ENCODE data around the gene OSR1. TPM values are rescaled to one million over a fixed set of nuclear protein-coding genes. Genes with fewer than 3 reads are reported as not detected.

The OSR1 gene
- total RNA-seq, 1 experiment from 2014 or later = 1.3 TPM

DNA sequence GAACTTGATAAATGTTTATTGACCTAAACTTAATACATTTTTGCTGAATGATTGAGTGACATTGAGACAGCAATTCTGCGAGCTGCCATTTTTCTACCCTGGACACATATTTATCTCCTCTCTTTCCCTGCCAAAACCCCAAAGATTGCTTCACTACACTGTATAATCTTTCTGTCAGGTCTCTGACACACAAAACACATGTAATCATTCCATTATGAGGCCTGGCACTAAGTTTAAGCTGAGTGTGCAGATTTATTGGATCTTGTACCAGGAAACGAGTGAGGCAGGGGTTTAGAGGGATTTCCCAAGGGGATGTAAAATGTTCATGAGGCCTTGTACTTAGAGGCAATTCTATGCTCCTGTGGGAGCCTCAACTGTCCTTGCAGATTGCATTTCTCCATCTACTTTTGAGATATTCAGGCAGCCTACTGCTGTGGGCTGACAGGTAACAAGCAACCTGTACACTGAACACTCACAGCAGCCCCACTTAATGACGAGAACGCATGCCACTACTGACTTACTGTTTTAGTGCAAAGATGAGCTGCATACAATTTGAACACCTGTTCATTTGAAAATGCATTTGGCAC is 13.7 kb upstream of the OSR1 start:
- no TSS peak for BruUV-seq (replicated peaks)
- Mint-ChIP-seq H3K9me3 (ENCODE audit: unreplicated experiment) (no peaks in the 10 kb centered on the region), H3K4me3 (ENCODE audit: unreplicated experiment) (no peak overlapping the region), H3K27me3 (ENCODE audit: insufficient read depth, unreplicated experiment) (no peaks in the 10 kb centered on the region), H3K4me1 (ENCODE audit: insufficient read depth, unreplicated experiment) (no peaks in the 10 kb centered on the region), H3K36me3 (ENCODE audit: insufficient read depth, unreplicated experiment) (no peaks in the 10 kb centered on the region), H3K27ac (ENCODE audit: low read depth, unreplicated experiment) (no peak overlapping the region)
- TF ChIP-seq CTCF (IDR thresholded peaks at IDR 0.05; ENCODE audit: unreplicated experiment) = no peak
- POLR2A ChIA-PET = interaction anchor here (0.7 kb wide), 2 partner anchors 295 to 486 kb away, joined by 3 read pairs; no protein-coding TSS in a partner anchor
- intact Hi-C loops (cut with micrococcal nuclease) = loop anchor here (10.0 kb wide), 1 partner anchor 163 kb away; no protein-coding TSS in a partner anchor
- CTCF ChIA-PET = interaction anchor here (0.6 to 7.4 kb wide), 3 partner anchors 9 to 491 kb away, joined by 3 to 69 read pairs (median 3); no protein-coding TSS in a partner anchor
- DNase-seq (ENCODE audit: unreplicated experiment) = no peak

DNA sequence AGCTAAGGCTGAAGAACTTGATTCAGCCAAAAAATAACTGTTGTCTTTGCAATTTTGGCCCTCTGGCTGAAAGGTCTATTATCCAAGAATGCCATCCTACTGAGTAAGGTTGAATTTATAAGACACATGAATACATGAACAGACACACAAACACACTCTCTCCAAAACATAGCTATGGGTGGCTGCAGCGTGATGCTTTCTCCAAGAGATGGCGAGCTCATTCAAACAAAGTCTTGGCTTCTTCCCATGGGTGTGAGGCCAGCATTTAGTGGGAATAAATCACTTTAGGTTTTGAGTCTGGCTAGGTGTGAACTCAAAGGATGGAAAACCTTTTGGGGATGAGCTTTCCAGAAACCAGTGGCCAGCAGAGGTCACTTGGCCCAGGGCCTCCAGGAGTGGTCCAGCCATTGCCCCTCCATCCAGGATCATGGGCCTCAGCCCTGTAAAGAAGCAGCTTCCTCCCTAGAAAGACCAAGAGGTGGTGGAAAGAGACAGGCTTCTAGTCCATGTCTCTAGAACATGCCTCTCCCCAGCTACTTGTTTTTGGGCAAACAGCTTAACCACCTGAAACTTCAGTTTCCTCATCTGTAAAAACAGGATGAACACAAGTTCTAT is 11.0 kb upstream of the OSR1 start:
- BruUV-seq (replicated peaks) = no TSS peak
- Mint-ChIP-seq H3K4me3 (ENCODE audit: unreplicated experiment) (no peak overlapping the region), H3K36me3 (ENCODE audit: insufficient read depth, unreplicated experiment) (no peaks in the 10 kb centered on the region), H3K9me3 (ENCODE audit: unreplicated experiment) (no peaks in the 10 kb centered on the region), H3K4me1 (ENCODE audit: insufficient read depth, unreplicated experiment) (no peaks in the 10 kb centered on the region), H3K27ac (ENCODE audit: low read depth, unreplicated experiment) (no peak overlapping the region), H3K27me3 (ENCODE audit: insufficient read depth, unreplicated experiment) (no peaks in the 10 kb centered on the region)
- TF ChIP-seq CTCF (IDR thresholded peaks at IDR 0.05; ENCODE audit: unreplicated experiment) = peak; percentile 71
- DNase-seq (ENCODE audit: unreplicated experiment) = peak; percentile 70
- ChIA-PET POLR2A (interaction anchor here (0.5 to 1.5 kb wide), 7 partner anchors 238 to 526 kb away, joined by 3 to 6 read pairs (median 3); no protein-coding TSS in a partner anchor), CTCF (interaction anchor here (0.6 to 7.4 kb wide), 33 partner anchors 10 to 850 kb away, joined by 3 to 69 read pairs (median 4); no protein-coding TSS in a partner anchor)
- intact Hi-C loops (cut with micrococcal nuclease) = loop anchor here (1.0 kb wide), 2 partner anchors 298 to 494 kb away; no protein-coding TSS in a partner anchor

GRCh38 chr2:19368760-19369159 is 10.3 kb upstream of the OSR1 start:
- ChIA-PET POLR2A (interaction anchor here (0.5 to 1.5 kb wide), 5 partner anchors 238 to 526 kb away, joined by 3 read pairs; no protein-coding TSS in a partner anchor), CTCF (interaction anchor here (0.6 to 7.4 kb wide), 26 partner anchors 21 to 980 kb away, joined by 3 to 69 read pairs (median 4); no protein-coding TSS in a partner anchor)
- Mint-ChIP-seq H3K27me3 (ENCODE audit: insufficient read depth, unreplicated experiment) (no peaks in the 10 kb centered on the region), H3K4me3 (ENCODE audit: unreplicated experiment) (no peak overlapping the region), H3K4me1 (ENCODE audit: insufficient read depth, unreplicated experiment) (no peaks in the 10 kb centered on the region), H3K9me3 (ENCODE audit: unreplicated experiment) (no peaks in the 10 kb centered on the region), H3K27ac (ENCODE audit: low read depth, unreplicated experiment) (no peak overlapping the region), H3K36me3 (ENCODE audit: insufficient read depth, unreplicated experiment) (no peaks in the 10 kb centered on the region)
- BruUV-seq (replicated peaks) = no TSS peak
- no peak for DNase-seq (ENCODE audit: unreplicated experiment)
- intact Hi-C loops (cut with micrococcal nuclease) = loop anchor here (1.0 kb wide), 2 partner anchors 299 to 495 kb away; no protein-coding TSS in a partner anchor
- no peak for TF ChIP-seq CTCF (IDR thresholded peaks at IDR 0.05; ENCODE audit: unreplicated experiment)

GRCh38 chr2:19367326-19367725 is 8.9 kb upstream of the OSR1 start:
- ChIA-PET POLR2A (interaction anchor here (0.6 kb wide), 1 partner anchor 297 kb away, joined by 3 read pairs; no protein-coding TSS in a partner anchor), CTCF (interaction anchor here (0.7 to 7.4 kb wide), 3 partner anchors 496 to 857 kb away, joined by 3 to 69 read pairs (median 21); no protein-coding TSS in a partner anchor)
- no peak for DNase-seq (ENCODE audit: unreplicated experiment)
- no peaks in the 10 kb centered on the region for H3K4me1 Mint-ChIP-seq (ENCODE audit: insufficient read depth, unreplicated experiment)
- H3K36me3 Mint-ChIP-seq (ENCODE audit: insufficient read depth, unreplicated experiment) = no peaks in the 10 kb centered on the region
- no peaks in the 10 kb centered on the region for H3K9me3 Mint-ChIP-seq (ENCODE audit: unreplicated experiment)
- H3K27me3 Mint-ChIP-seq (ENCODE audit: insufficient read depth, unreplicated experiment) = no peaks in the 10 kb centered on the region
- H3K27ac Mint-ChIP-seq (ENCODE audit: low read depth, unreplicated experiment) = no peak overlapping the region
- intact Hi-C loops (cut with micrococcal nuclease) = no loop called here
- BruUV-seq (replicated peaks) = no TSS peak
- TF ChIP-seq CTCF (IDR thresholded peaks at IDR 0.05; ENCODE audit: unreplicated experiment) = no peak
- H3K4me3 Mint-ChIP-seq (ENCODE audit: unreplicated experiment) = no peak overlapping the region
